GM19240 (cell line): ENCODE data around the gene CATSPER2.
"Not testable (repeated sequence)": the region's sequence is repeated elsewhere in the genome, so short reads cannot be mapped to it uniquely, and the experiment has no call there.

Experiments
- DNase-seq: peaks from one replicate; pipeline ENCODE4 v3.0.0; 2011; ENCODE audit warnings: low spot score; ENCODE audit not compliant: insufficient read length

CATSPER2 gene

DNA sequence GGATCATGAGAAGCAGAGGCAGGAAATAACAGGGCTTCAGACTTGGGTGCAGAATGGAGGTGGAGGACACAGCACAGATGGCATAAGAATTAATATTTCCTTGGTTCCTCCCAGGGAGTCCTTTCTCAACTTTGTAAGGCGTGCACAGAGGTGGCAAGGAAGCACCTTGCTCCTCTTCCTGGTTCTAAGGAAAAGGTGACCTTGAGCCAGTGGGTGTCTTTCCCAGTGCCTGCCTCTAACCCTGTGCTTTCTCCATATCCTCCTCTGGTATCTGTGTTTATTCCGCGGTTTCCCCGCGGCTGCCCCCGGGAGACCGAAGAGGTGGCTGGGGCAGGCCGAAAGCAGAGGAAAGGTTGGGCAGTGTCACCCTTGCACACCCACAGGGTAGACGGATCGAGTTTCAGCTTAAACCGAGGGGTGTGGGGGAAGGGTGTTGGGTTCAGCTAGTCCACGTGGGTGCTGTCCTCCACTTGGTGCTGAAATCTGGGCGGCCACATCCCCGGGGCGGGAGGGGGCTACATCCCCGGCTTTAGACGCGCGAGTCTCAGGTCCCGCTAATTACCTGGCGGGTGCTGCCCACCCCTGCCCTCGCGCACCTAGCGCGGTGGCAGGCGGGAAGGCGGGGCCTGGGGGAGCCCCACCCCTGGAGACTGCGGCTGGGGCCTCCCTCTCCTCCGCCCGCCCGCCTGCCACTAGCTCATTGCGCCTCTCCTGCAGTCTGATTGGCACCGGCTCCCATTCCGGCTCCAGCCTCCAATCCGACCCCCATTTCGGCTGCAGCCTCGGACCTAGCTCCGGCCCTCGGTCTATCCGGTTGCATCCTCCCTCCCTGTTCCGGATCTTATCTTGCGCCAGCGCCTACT is 55.1 kb downstream of the CATSPER2 start, which contains the start of gene CKMT1B:
Gene CKMT1B, plus strand, starts transcription at position 700 of the 863 bp plus-strand sequence. CDS start 192 bp downstream, outside the sequence.
- not testable (repeated sequence) for DNase-seq

DNA sequence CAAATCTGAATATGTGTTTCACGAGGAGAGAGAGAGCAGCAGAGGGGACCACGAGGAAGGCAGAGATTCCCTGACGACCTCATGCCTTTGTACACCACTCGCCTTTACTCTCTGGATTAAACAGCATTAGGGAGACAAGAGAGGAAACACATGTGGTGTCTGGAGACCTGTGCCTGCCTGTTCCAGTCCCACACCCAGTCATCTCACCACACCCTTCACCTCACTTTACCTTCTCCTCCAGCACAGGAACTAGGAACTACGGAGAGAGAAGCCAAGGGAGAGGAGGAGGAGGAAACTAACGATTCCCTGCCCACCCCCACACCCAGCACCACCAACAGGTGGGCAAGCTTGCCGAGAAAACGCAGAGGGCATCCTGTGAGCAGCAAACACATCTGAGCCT is 55.8 kb downstream of the CATSPER2 start:
- not testable (repeated sequence) for DNase-seq

DNA sequence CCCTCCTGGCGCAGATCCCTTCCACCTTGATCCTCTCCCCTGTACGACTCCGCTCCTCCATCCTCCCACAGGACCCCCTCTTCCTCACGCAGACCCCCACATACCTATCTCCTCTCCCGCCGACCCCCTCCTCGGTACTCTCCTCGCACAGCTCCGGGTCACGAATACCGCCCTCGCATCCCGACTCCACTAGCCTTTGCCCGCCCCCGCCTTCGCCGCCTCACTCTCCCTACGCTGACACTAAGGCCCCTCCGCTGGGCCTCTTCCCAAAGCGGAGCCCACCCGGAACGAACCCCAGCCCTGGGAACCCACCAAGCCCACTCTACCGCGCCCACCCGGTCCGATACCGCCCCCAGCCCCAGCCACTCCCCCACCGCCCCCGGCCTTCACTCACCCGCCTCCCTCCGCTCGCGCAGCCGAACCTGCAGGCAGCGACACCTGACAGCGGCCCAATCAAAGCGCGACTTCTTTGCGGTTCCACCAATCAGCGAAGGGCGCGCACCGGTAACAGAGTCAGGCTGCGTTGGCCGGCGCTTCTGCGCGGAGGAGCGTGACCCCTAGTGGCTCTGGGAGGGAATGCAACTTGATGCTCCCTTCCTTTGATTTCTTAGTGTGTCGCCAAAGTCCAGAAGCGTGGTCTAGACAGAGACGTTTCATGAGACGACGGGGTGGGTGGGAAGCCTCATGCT is 58.7 kb downstream of the CATSPER2 start, which contains the start of gene PPIP5K1:
Gene PPIP5K1, minus strand, starts transcription at position 431 of the 689 bp plus-strand sequence. CDS start 5,704 bp downstream, outside the sequence.
- not testable (repeated sequence) for DNase-seq
